Measurements from ENCODE around the gene DIPK2B.

- TF ChIP-seq, protein P1, sequence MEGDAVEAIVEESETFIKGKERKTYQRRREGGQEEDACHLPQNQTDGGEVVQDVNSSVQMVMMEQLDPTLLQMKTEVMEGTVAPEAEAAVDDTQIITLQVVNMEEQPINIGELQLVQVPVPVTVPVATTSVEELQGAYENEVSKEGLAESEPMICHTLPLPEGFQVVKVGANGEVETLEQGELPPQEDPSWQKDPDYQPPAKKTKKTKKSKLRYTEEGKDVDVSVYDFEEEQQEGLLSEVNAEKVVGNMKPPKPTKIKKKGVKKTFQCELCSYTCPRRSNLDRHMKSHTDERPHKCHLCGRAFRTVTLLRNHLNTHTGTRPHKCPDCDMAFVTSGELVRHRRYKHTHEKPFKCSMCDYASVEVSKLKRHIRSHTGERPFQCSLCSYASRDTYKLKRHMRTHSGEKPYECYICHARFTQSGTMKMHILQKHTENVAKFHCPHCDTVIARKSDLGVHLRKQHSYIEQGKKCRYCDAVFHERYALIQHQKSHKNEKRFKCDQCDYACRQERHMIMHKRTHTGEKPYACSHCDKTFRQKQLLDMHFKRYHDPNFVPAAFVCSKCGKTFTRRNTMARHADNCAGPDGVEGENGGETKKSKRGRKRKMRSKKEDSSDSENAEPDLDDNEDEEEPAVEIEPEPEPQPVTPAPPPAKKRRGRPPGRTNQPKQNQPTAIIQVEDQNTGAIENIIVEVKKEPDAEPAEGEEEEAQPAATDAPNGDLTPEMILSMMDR (IDR thresholded peaks at IDR 0.05) = no peak
- no peak for TF ChIP-seq TCF7L2 (IDR thresholded peaks at IDR 0.05; ENCODE audit: low read depth, low read length)
- no peak for TF ChIP-seq POLR2AphosphoS5 (IDR thresholded peaks at IDR 0.05; ENCODE audit: low read depth, low read length)
- TF ChIP-seq SIN3A (IDR thresholded peaks at IDR 0.05; ENCODE audit: borderline replicate concordance, insufficient read depth, low read depth, low read length) = no peak
- no peak for TF ChIP-seq REST (IDR thresholded peaks at IDR 0.05; ENCODE audit: insufficient read depth in 1 of 2, low read depth in 2 of 2, low read length in 1 of 2)
Observed at GRCh38 chrX:45198301-45198700, 2.4 kb downstream of the DIPK2B start.
